Activated CD4-positive, alpha-beta memory T cell treated with anti-CD3 and anti-CD28 coated beads for 36 hours (primary cell): Measurements from ENCODE around the gene EIF4G1. TPM values are rescaled to one million over a fixed set of nuclear protein-coding genes. Genes with fewer than 3 reads are reported as not detected.

Experiments used
- CTCF ChIA-PET: fragments of 350-600 bp; sonication (Branson Sonifier 250); formaldehyde crosslinking; loops from one replicate; lab custom pipeline; 2021; ENCODE audit warnings: antibody characterized with exemption, inconsistent platforms; lab: Charles Lee
- POLR2A ChIA-PET: fragments of 350-600 bp; sonication (Branson Sonifier 250); formaldehyde crosslinking; loops from one replicate; lab custom pipeline; 2021; ENCODE audit warnings: antibody characterized with exemption; lab: Charles Lee
- DNase-seq: peaks from one replicate; pipeline ENCODE4 v3.0.0-alpha.2; 2020
- H3K27ac Mint-ChIP-seq: one replicate; pipeline ENCODE4 v1.8.0; 2021; ENCODE audit warnings: mixed read lengths
- H3K27me3 Mint-ChIP-seq: one replicate; pipeline ENCODE4 v1.8.0; 2021; ENCODE audit warnings: mixed read lengths
- H3K36me3 Mint-ChIP-seq: one replicate; pipeline ENCODE4 v1.8.0; 2021; ENCODE audit warnings: mixed read lengths
- H3K4me1 Mint-ChIP-seq: one replicate; pipeline ENCODE4 v1.8.0; 2021; ENCODE audit warnings: low read depth, mixed read lengths
- H3K4me3 Mint-ChIP-seq: one replicate; pipeline ENCODE4 v1.8.0; 2021; ENCODE audit warnings: mild to moderate bottlenecking, mixed read lengths
- H3K9me3 Mint-ChIP-seq: one replicate; pipeline ENCODE4 v1.8.0; 2021; ENCODE audit warnings: mixed read lengths
- intact Hi-C: fragments of 100-400 bp; cut with micrococcal nuclease; formaldehyde crosslinking; loops from one replicate; pipeline ENCODE4 v1.15.1; 2023
- total RNA-seq, 2 experiments: library from RNA; stranded (reverse); gene quantifications; one replicate each; pipeline ENCODE4 v1.2.3, GENCODE V29; 2021

EIF4G1 gene
- total RNA-seq, 2 experiments from 2014 or later: 410 to 432 TPM

- ChIA-PET CTCF (no interaction called here), POLR2A (no interaction called here)
- intact Hi-C loops: no loop called here
- Mint-ChIP-seq H3K4me3 (no peak overlapping the region), H3K27me3 (no peaks in the 10 kb centered on the region), H3K27ac (no peak overlapping the region), H3K9me3 (no peaks in the 10 kb centered on the region), H3K36me3 (peaks cover 84% of the 10 kb centered on the region), H3K4me1 (peaks cover 35% of the 10 kb centered on the region)
- DNase-seq: no peak
Measured at GRCh38 chr3:184323696-184324095, 9.3 kb downstream of the EIF4G1 start.

GRCh38 chr3:184325269-184325668 lies 10.9 kb downstream of the EIF4G1 start:
- no peaks in the 10 kb centered on the region for H3K9me3 Mint-ChIP-seq
- CTCF ChIA-PET: no interaction called here

GRCh38 chr3:184325715-184326369 lies 11.4 kb downstream of the EIF4G1 start:
- Mint-ChIP-seq H3K9me3 (no peaks in the 10 kb centered on the region), H3K4me3 (no peak overlapping the region), H3K4me1 (peaks cover 25% of the 10 kb centered on the region), H3K27ac (peak overlapping the region; percentile 69), H3K27me3 (no peaks in the 10 kb centered on the region), H3K36me3 (peaks cover 87% of the 10 kb centered on the region)
- CTCF ChIA-PET: interaction anchor here (1.5 kb wide), 2 partner anchors 28 to 46 kb away, joined by 3 to 6 read pairs; no protein-coding TSS in a partner anchor
- peak; percentile 65 for DNase-seq
- POLR2A ChIA-PET: interaction anchor here (1.0 to 3.8 kb wide), 3 partner anchors 9 to 11 kb away, joined by 3 to 10 read pairs (median 5); partner anchors contain the start of gene FAM131A
- intact Hi-C loops: loop anchor here (1.0 kb wide), 1 partner anchor 9 kb away; no protein-coding TSS in a partner anchor

More at GRCh38 chr3:184325269-184325668, 10.9 kb downstream of the EIF4G1 start:
- intact Hi-C loops: loop anchor here (1.0 kb wide), 1 partner anchor 10 kb away; no protein-coding TSS in a partner anchor
- H3K4me1 Mint-ChIP-seq: peaks cover 27% of the 10 kb centered on the region
- peaks cover 89% of the 10 kb centered on the region for H3K36me3 Mint-ChIP-seq
- POLR2A ChIA-PET: interaction anchor here (1.0 to 3.8 kb wide), 3 partner anchors 10 to 12 kb away, joined by 3 to 10 read pairs (median 5); partner anchors contain the start of gene FAM131A
- no peaks in the 10 kb centered on the region for H3K27me3 Mint-ChIP-seq
- no peak overlapping the region for H3K4me3 Mint-ChIP-seq
- peak overlapping the region; percentile 69 for H3K27ac Mint-ChIP-seq
- no peak for DNase-seq

- intact Hi-C loops: no loop called here
- H3K9me3 Mint-ChIP-seq: no peaks in the 10 kb centered on the region
- H3K4me1 Mint-ChIP-seq: peaks cover 25% of the 10 kb centered on the region
- peaks cover 89% of the 10 kb centered on the region for H3K36me3 Mint-ChIP-seq
- CTCF ChIA-PET: interaction anchor here (0.5 to 1.5 kb wide), 3 partner anchors 27 to 134 kb away, joined by 3 to 6 read pairs (median 3); no protein-coding TSS in a partner anchor
- DNase-seq: no peak
- no peak overlapping the region for H3K27ac Mint-ChIP-seq
- POLR2A ChIA-PET: interaction anchor here (1.0 to 3.8 kb wide), 3 partner anchors 8 to 10 kb away, joined by 3 to 10 read pairs (median 3); partner anchors contain the start of gene FAM131A
- no peak overlapping the region for H3K4me3 Mint-ChIP-seq
- H3K27me3 Mint-ChIP-seq: no peaks in the 10 kb centered on the region
Measured at GRCh38 chr3:184327171-184327570, 12.8 kb downstream of the EIF4G1 start.

- intact Hi-C loops: no loop called here
- ChIA-PET POLR2A (interaction anchor here (0.9 to 3.8 kb wide), 2 partner anchors 8 to 23 kb away, joined by 3 to 10 read pairs; partner anchors contain the start of gene FAM131A), CTCF (no interaction called here)
- H3K9me3 Mint-ChIP-seq: no peaks in the 10 kb centered on the region
- peaks cover 86% of the 10 kb centered on the region for H3K36me3 Mint-ChIP-seq
- H3K27me3 Mint-ChIP-seq: no peaks in the 10 kb centered on the region
- H3K4me3 Mint-ChIP-seq: no peak overlapping the region
- no peak overlapping the region for H3K27ac Mint-ChIP-seq
- no peak for DNase-seq
- peaks cover 37% of the 10 kb centered on the region for H3K4me1 Mint-ChIP-seq
Measured at GRCh38 chr3:184328516-184328915, 14.1 kb downstream of the EIF4G1 start.

- Mint-ChIP-seq H3K4me3 (no peak overlapping the region), H3K27ac (peak overlapping the region; percentile 76), H3K9me3 (no peaks in the 10 kb centered on the region), H3K27me3 (no peaks in the 10 kb centered on the region), H3K36me3 (peaks cover 55% of the 10 kb centered on the region), H3K4me1 (peaks cover 49% of the 10 kb centered on the region)
- ChIA-PET CTCF (no interaction called here), POLR2A (no interaction called here)
- intact Hi-C loops: no loop called here
- DNase-seq: no peak
Measured at GRCh38 chr3:184332370-184333090, 18.1 kb downstream of the EIF4G1 start.

GRCh38 chr3:184333190-184333589 lies 18.8 kb downstream of the EIF4G1 start:
- no peaks in the 10 kb centered on the region for H3K27me3 Mint-ChIP-seq
- peaks cover 49% of the 10 kb centered on the region for H3K36me3 Mint-ChIP-seq
- no peaks in the 10 kb centered on the region for H3K9me3 Mint-ChIP-seq
- intact Hi-C loops: no loop called here
- H3K4me3 Mint-ChIP-seq: no peak overlapping the region
- POLR2A ChIA-PET: no interaction called here
- DNase-seq: no peak
- CTCF ChIA-PET: interaction anchor here (0.6 kb wide), 1 partner anchor 46 kb away, joined by 4 read pairs; no protein-coding TSS in a partner anchor
- H3K27ac Mint-ChIP-seq: peak overlapping the region; percentile 76
- H3K4me1 Mint-ChIP-seq: peaks cover 54% of the 10 kb centered on the region

GRCh38 chr3:184333700-184334099 lies 19.3 kb downstream of the EIF4G1 start:
- no peak for DNase-seq
- intact Hi-C loops: no loop called here
- CTCF ChIA-PET: interaction anchor here (0.6 kb wide), 1 partner anchor 47 kb away, joined by 4 read pairs; no protein-coding TSS in a partner anchor
- Mint-ChIP-seq H3K4me3 (no peak overlapping the region), H3K9me3 (no peaks in the 10 kb centered on the region), H3K36me3 (peaks cover 44% of the 10 kb centered on the region), H3K4me1 (peaks cover 54% of the 10 kb centered on the region), H3K27ac (peak overlapping the region; percentile 76), H3K27me3 (no peaks in the 10 kb centered on the region)
- POLR2A ChIA-PET: no interaction called here

GRCh38 chr3:184334470-184335158 lies 20.2 kb downstream of the EIF4G1 start:
- CTCF ChIA-PET: no interaction called here
- Mint-ChIP-seq H3K9me3 (no peaks in the 10 kb centered on the region), H3K27ac (peak overlapping the region; percentile 76), H3K4me3 (no peak overlapping the region), H3K27me3 (no peaks in the 10 kb centered on the region), H3K36me3 (peaks cover 36% of the 10 kb centered on the region), H3K4me1 (peaks cover 54% of the 10 kb centered on the region)
- POLR2A ChIA-PET: interaction anchor here (1.3 kb wide), 1 partner anchor 9 kb away, joined by 5 read pairs; no protein-coding TSS in a partner anchor
- intact Hi-C loops: loop anchor here (1.0 kb wide), 3 partner anchors 9 to 29 kb away; no protein-coding TSS in a partner anchor
- DNase-seq: peak; percentile 68

GRCh38 chr3:184335291-184335660 lies 20.9 kb downstream of the EIF4G1 start:
- Mint-ChIP-seq H3K27me3 (no peaks in the 10 kb centered on the region), H3K27ac (peak overlapping the region; percentile 88), H3K36me3 (peaks cover 32% of the 10 kb centered on the region), H3K4me1 (peaks cover 54% of the 10 kb centered on the region), H3K4me3 (peak overlapping the region; percentile 81), H3K9me3 (no peaks in the 10 kb centered on the region)
- intact Hi-C loops: loop anchor here (1.0 kb wide), 3 partner anchors 10 to 28 kb away; no protein-coding TSS in a partner anchor
- DNase-seq: no peak
- CTCF ChIA-PET: interaction anchor here (0.6 kb wide), 1 partner anchor 19 kb away, joined by 3 read pairs; no protein-coding TSS in a partner anchor
- POLR2A ChIA-PET: interaction anchor here (0.7 to 1.3 kb wide), 4 partner anchors 8 to 149 kb away, joined by 3 to 5 read pairs (median 3); partner anchors contain the start of gene ABCF3
